Sigmoid colon (tissue), 7 donors: ENCODE data around the gene LTBP1. TPM values are rescaled to one million over a fixed set of nuclear protein-coding genes. Genes with fewer than 3 reads are reported as not detected.

Experiments used
- DNase-seq: peaks from one replicate; pipeline ENCODE4 v3.0.0-alpha.2; 2019
- H3K27ac ChIP-seq, 4 donors: fragments of 200-600 bp; sonication (generic); one replicate each; pipeline ENCODE4 v1.5.1; 2016 to 2019; ENCODE audit warnings: mild to moderate bottlenecking in 1 of 4
- H3K27me3 ChIP-seq, 3 donors: fragments of 200-600 bp; sonication (generic); one replicate each; pipeline ENCODE4 v1.5.1; 2019; ENCODE audit warnings: mild to moderate bottlenecking in 1 of 3
- H3K36me3 ChIP-seq, 4 donors: fragments of 200-600 bp; sonication (generic); one replicate each; pipeline ENCODE4 v1.5.1; 2016 to 2019
- H3K4me1 ChIP-seq, 4 donors: fragments of 200-600 bp; sonication (generic); one replicate each; pipeline ENCODE4 v1.5.1; 2017 to 2019
- H3K4me3 ChIP-seq, 4 donors: fragments of 200-600 bp; sonication (generic); one replicate each; pipeline ENCODE4 v1.5.1; 2017 to 2019; ENCODE audit warnings: mild to moderate bottlenecking in 2 of 4, moderate library complexity in 1 of 4
- H3K9me3 ChIP-seq, 4 donors: fragments of 200-600 bp in 3 of 4; sonication (generic) in 3 of 4; one replicate each; pipeline versions ENCODE4 v1.5.1 to v1.6.1; 2013 to 2019
- CTCF ChIP-seq, 4 experiments: fragments of 450-650 bp in 3 of 4; fragments of 200-600 bp in 1 of 4; IDR thresholded peaks; one replicate each; pipeline ENCODE4 v1.5.1; 2016 to 2019; ENCODE audit warnings: antibody characterized with exemption in 4 of 4, mild to moderate bottlenecking in 3 of 4, moderate library complexity in 2 of 4
- EP300 ChIP-seq, 4 donors: sonication (generic); formaldehyde crosslinking; IDR thresholded peaks; one replicate each; pipeline ENCODE4 v1.6.1; 2017; ENCODE audit warnings: antibody characterized with exemption in 4 of 4
- POLR2A ChIP-seq, 2 donors: fragments of 450-650 bp; IDR thresholded peaks; one replicate each; pipeline ENCODE4 v1.6.1; 2016; ENCODE audit warnings: antibody characterized with exemption in 2 of 2, mild to moderate bottlenecking in 2 of 2, moderate library complexity in 2 of 2
- POLR2AphosphoS5 ChIP-seq, 4 donors: sonication (generic); formaldehyde crosslinking; IDR thresholded peaks; one replicate each; pipeline ENCODE4 v1.6.1; 2017; ENCODE audit warnings: antibody characterized with exemption in 4 of 4
- WGBS, 2 donors: extraction: QIAGEN DNeasy Blood & Tissue Kit; methylation state at CpG; one replicate each; pipeline ENCODE4 v1.1.7; 2013; 5-methylcytosine and 5-hydroxymethylcytosine counted together
- intact Hi-C: fragments of 100-400 bp; cut with DNase I; formaldehyde crosslinking; loops from one replicate; pipeline ENCODE4 v1.15.1; 2023
- polyA plus RNA-seq, 3 donors: library from polyadenylated mRNA; stranded (reverse); fragments of 200-250 nt; gene quantifications; one replicate each; pipeline ENCODE4 v1.2.3, GENCODE V29; 2013
- total RNA-seq, 4 donors: library from RNA; depleted of rRNA; stranded (reverse); fragments of >200 nt; gene quantifications; one replicate each; pipeline ENCODE4 v1.1.0, GENCODE V29; 2016
- donor health status: healthy with polysubstance abuse.
- donor health status: Bipolar disorder and iron deficiency.
- donor health status: healthy.

Gene LTBP1
- total and polyA plus RNA-seq, 7 donors, result 3.0 to 102 (median 34.2) TPM

- intact Hi-C loops, result loop anchor here (5.0 kb wide), 1 partner anchor 155 kb away; no protein-coding TSS in a partner anchor
- Histone ChIP-seq H3K27ac (peak overlapping the region in 3 of 4 donors; percentile 7 to 78 (median 78)), H3K36me3 (no peaks in the 10 kb centered on the region), H3K4me1 (peaks cover 0 to 81% (median 40%) of the 10 kb centered on the region in 4 donors), H3K27me3 (no peaks in the 10 kb centered on the region), H3K4me3 (no peak overlapping the region), H3K9me3 (no peaks in the 10 kb centered on the region)
- 45 to 65% methylated on average over 3 of the region's 3 CpGs for WGBS, 2 donors
- TF ChIP-seq POLR2AphosphoS5 (IDR thresholded peaks at IDR 0.05) (no peak), EP300 (IDR thresholded peaks at IDR 0.05) (no peak), POLR2A (IDR thresholded peaks at IDR 0.05) (no peak), CTCF (IDR thresholded peaks at IDR 0.05) (no peak)
- DNase-seq, result no peak
These were observed 265.4 kb downstream of the LTBP1 start for GRCh38 chr2:33212151-33212550.

DNA sequence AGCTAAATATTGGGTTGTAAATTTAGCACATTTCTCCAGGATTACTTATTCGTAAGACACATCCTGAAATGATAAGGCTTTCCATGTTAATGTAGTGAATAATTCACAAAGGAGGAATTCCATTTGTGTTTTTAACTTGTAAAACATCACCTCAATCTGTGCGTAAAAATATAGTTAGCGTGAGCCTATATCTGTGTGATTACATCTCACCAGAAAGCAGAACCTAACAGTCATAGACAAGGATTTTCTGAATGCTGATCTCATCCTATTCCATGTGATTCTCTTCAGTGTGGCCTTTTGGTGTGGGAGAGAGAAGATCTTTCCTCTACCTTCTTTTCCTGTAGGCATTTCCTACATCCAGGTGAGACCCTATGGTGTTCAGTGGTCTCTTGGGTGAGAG is 266.5 kb downstream of the LTBP1 start:
- 93 to 98% methylated on average over 3 of the region's 3 CpGs for WGBS, 2 donors
- peak overlapping the region in 2 of 4 donors; percentile 78 for H3K27ac ChIP-seq

GRCh38 chr2:33213648-33214047 is 266.9 kb downstream of the LTBP1 start:
- TF ChIP-seq EP300 (IDR thresholded peaks at IDR 0.05), result no peak
- TF ChIP-seq CTCF (IDR thresholded peaks at IDR 0.05), result no peak
- TF ChIP-seq POLR2AphosphoS5 (IDR thresholded peaks at IDR 0.05), result no peak
- TF ChIP-seq POLR2A (IDR thresholded peaks at IDR 0.05), result no peak
- Histone ChIP-seq H3K27ac (peak overlapping the region in 3 of 4 donors; percentile 58 to 78 (median 78)), H3K4me3 (no peak overlapping the region), H3K9me3 (no peaks in the 10 kb centered on the region), H3K27me3 (no peaks in the 10 kb centered on the region), H3K4me1 (peaks cover 0 to 75% (median 35%) of the 10 kb centered on the region in 4 donors), H3K36me3 (no peaks in the 10 kb centered on the region)
- intact Hi-C loops, result loop anchor here (5.0 kb wide), 1 partner anchor 156 kb away; no protein-coding TSS in a partner anchor
- 95 to 97% methylated on average over 2 of the region's 2 CpGs for WGBS, 2 donors
- DNase-seq, result no peak

More for the DNA sequence above, 266.5 kb downstream of the LTBP1 start:
- H3K36me3 ChIP-seq, result no peaks in the 10 kb centered on the region
- TF ChIP-seq CTCF (IDR thresholded peaks at IDR 0.05) (no peak), POLR2A (IDR thresholded peaks at IDR 0.05) (no peak), POLR2AphosphoS5 (IDR thresholded peaks at IDR 0.05) (no peak), EP300 (IDR thresholded peaks at IDR 0.05) (no peak)
- H3K4me3 ChIP-seq, result no peak overlapping the region
- H3K27me3 ChIP-seq, result no peaks in the 10 kb centered on the region
- H3K4me1 ChIP-seq, result peaks cover 0 to 76% (median 35%) of the 10 kb centered on the region in 4 donors
- DNase-seq, result no peak
- no peaks in the 10 kb centered on the region for H3K9me3 ChIP-seq
- intact Hi-C loops, result loop anchor here (5.0 kb wide), 1 partner anchor 156 kb away; no protein-coding TSS in a partner anchor

GRCh38 chr2:33214436-33214835 is 267.7 kb downstream of the LTBP1 start:
- no peaks in the 10 kb centered on the region for H3K36me3 ChIP-seq
- TF ChIP-seq EP300 (IDR thresholded peaks at IDR 0.05) (no peak), POLR2A (IDR thresholded peaks at IDR 0.05) (no peak), CTCF (IDR thresholded peaks at IDR 0.05) (no peak), POLR2AphosphoS5 (IDR thresholded peaks at IDR 0.05) (no peak)
- DNase-seq, result no peak
- peak overlapping the region in 3 of 4 donors; percentile 58 to 78 (median 78) for H3K27ac ChIP-seq
- WGBS, 2 donors, result 70 to 81% methylated on average over 11 of the region's 11 CpGs
- no peak overlapping the region for H3K4me3 ChIP-seq
- peaks cover 0 to 75% (median 35%) of the 10 kb centered on the region in 4 donors for H3K4me1 ChIP-seq
- H3K27me3 ChIP-seq, result no peaks in the 10 kb centered on the region
- intact Hi-C loops, result loop anchor here (5.0 kb wide), 1 partner anchor 157 kb away; no protein-coding TSS in a partner anchor
- H3K9me3 ChIP-seq, result no peaks in the 10 kb centered on the region
